ENCODE data around the gene CABP7.
"Not testable (repeated sequence)": the region's sequence is repeated elsewhere in the genome, so short reads cannot be mapped to it uniquely, and the experiment has no call there.

Gene CABP7

GRCh38 chr22:29747832-29748231, 28.0 kb downstream of the CABP7 start:
- in situ Hi-C loops (cut with MboI; ENCODE audit: low sequenced_read_pairs, unreplicated experiment), result no loop called here
- DNase-seq (ENCODE audit: low spot score), result no peak
- no peak for TF ChIP-seq CTCF (IDR thresholded peaks at IDR 0.05; ENCODE audit: borderline replicate concordance, control extremely low read depth, extremely low read depth, insufficient read depth, missing control alignments)

GRCh38 chr22:29748248-29748893, 28.6 kb downstream of the CABP7 start:
- DNase-seq (ENCODE audit: low spot score), result no peak
- in situ Hi-C loops (cut with MboI; ENCODE audit: low sequenced_read_pairs, unreplicated experiment), result no loop called here
- no peak for TF ChIP-seq CTCF (IDR thresholded peaks at IDR 0.05; ENCODE audit: borderline replicate concordance, control extremely low read depth, extremely low read depth, insufficient read depth, missing control alignments)

- DNase-seq (ENCODE audit: low spot score), result no peak
- in situ Hi-C loops (cut with MboI; ENCODE audit: low sequenced_read_pairs, unreplicated experiment), result no loop called here
- no peak for TF ChIP-seq CTCF (IDR thresholded peaks at IDR 0.05; ENCODE audit: borderline replicate concordance, control extremely low read depth, extremely low read depth, insufficient read depth, missing control alignments)
Observed at GRCh38 chr22:29750029-29750428, 30.2 kb downstream of the CABP7 start.

GRCh38 chr22:29750559-29751538, 31.0 kb downstream of the CABP7 start:
- TF ChIP-seq CTCF (IDR thresholded peaks at IDR 0.05; ENCODE audit: borderline replicate concordance, control extremely low read depth, extremely low read depth, insufficient read depth, missing control alignments), result no peak
- in situ Hi-C loops (cut with MboI; ENCODE audit: low sequenced_read_pairs, unreplicated experiment), result no loop called here
- no peak for DNase-seq (ENCODE audit: low spot score)

GRCh38 chr22:29751669-29752068, 31.9 kb downstream of the CABP7 start:
- no peak for DNase-seq (ENCODE audit: low spot score)
- in situ Hi-C loops (cut with MboI; ENCODE audit: low sequenced_read_pairs, unreplicated experiment), result no loop called here
- TF ChIP-seq CTCF (IDR thresholded peaks at IDR 0.05; ENCODE audit: borderline replicate concordance, control extremely low read depth, extremely low read depth, insufficient read depth, missing control alignments), result no peak

GRCh38 chr22:29753808-29754657, 34.2 kb downstream of the CABP7 start:
- no peak for TF ChIP-seq CTCF (IDR thresholded peaks at IDR 0.05; ENCODE audit: borderline replicate concordance, control extremely low read depth, extremely low read depth, insufficient read depth, missing control alignments)
- no peak for DNase-seq (ENCODE audit: low spot score)
- in situ Hi-C loops (cut with MboI; ENCODE audit: low sequenced_read_pairs, unreplicated experiment), result no loop called here

- in situ Hi-C loops (cut with MboI; ENCODE audit: low sequenced_read_pairs, unreplicated experiment); DNase-seq (ENCODE audit: low spot score): not testable (repeated sequence)
Observed at GRCh38 chr22:29754658-29755395, 35.0 kb downstream of the CABP7 start.

All from GM13976 (cell line).